Measurements from ENCODE around the gene RPUSD1. TPM values are rescaled to one million over a fixed set of nuclear protein-coding genes. Genes with fewer than 3 reads are reported as not detected.

RPUSD1 gene
- total RNA-seq, 2 donors from 2014 or later, result 12.3 to 13.9 TPM

DNA sequence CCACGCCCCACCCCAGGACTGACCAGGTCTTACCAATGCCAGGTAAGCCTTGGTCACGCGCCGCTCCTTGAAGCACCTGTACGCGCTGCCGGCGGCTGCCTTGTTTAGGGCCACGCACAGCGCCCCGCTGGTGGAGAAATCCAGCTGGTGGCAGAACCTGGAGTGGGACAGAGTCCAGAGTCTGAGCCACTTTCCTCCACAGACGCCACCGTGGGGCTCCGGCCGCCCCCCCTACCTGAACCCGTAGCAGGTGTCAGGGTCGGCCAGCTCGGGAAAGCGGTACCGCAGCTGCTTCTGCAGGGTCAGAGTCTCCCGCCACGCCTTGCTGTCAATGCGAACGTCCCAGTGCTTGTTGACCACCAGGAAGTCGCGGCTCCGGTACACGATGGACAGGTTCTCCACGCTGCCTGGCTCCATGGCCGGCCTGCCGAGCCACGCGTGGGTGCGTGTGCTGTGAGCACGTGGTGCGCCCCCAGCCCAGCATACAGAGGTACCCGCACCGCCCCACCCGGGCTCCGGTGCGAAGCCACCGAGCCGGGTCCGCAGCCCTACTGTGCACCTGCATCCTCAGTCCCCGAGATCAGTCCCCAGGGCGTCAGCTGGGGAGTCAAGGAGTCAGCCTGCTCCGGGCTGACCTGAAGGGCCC lies 737 bp downstream of the RPUSD1 start:
- Histone ChIP-seq H3K4me3 (peak overlapping the region; percentile 79), H3K9me3 (no peaks in the 10 kb centered on the region), H3K27ac (no peak overlapping the region), H3K27me3 (replicated peaks; ENCODE audit: insufficient read depth) (no peaks in the 10 kb centered on the region), H3K4me1 (ENCODE audit: control insufficient read depth in 1 of 2, low read depth in 2 of 2) (peaks cover 13 to 19% of the 10 kb centered on the region in 2 donors), H3K36me3 (no peaks in the 10 kb centered on the region)
- TF ChIP-seq, protein P1, sequence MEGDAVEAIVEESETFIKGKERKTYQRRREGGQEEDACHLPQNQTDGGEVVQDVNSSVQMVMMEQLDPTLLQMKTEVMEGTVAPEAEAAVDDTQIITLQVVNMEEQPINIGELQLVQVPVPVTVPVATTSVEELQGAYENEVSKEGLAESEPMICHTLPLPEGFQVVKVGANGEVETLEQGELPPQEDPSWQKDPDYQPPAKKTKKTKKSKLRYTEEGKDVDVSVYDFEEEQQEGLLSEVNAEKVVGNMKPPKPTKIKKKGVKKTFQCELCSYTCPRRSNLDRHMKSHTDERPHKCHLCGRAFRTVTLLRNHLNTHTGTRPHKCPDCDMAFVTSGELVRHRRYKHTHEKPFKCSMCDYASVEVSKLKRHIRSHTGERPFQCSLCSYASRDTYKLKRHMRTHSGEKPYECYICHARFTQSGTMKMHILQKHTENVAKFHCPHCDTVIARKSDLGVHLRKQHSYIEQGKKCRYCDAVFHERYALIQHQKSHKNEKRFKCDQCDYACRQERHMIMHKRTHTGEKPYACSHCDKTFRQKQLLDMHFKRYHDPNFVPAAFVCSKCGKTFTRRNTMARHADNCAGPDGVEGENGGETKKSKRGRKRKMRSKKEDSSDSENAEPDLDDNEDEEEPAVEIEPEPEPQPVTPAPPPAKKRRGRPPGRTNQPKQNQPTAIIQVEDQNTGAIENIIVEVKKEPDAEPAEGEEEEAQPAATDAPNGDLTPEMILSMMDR (IDR thresholded peaks at IDR 0.05), result no peak
- no peak for ATAC-seq (ENCODE audit: insufficient number of reproducible peaks, low FRiP score, low read depth)
- no peak for DNase-seq (ENCODE audit: low spot score)

DNA sequence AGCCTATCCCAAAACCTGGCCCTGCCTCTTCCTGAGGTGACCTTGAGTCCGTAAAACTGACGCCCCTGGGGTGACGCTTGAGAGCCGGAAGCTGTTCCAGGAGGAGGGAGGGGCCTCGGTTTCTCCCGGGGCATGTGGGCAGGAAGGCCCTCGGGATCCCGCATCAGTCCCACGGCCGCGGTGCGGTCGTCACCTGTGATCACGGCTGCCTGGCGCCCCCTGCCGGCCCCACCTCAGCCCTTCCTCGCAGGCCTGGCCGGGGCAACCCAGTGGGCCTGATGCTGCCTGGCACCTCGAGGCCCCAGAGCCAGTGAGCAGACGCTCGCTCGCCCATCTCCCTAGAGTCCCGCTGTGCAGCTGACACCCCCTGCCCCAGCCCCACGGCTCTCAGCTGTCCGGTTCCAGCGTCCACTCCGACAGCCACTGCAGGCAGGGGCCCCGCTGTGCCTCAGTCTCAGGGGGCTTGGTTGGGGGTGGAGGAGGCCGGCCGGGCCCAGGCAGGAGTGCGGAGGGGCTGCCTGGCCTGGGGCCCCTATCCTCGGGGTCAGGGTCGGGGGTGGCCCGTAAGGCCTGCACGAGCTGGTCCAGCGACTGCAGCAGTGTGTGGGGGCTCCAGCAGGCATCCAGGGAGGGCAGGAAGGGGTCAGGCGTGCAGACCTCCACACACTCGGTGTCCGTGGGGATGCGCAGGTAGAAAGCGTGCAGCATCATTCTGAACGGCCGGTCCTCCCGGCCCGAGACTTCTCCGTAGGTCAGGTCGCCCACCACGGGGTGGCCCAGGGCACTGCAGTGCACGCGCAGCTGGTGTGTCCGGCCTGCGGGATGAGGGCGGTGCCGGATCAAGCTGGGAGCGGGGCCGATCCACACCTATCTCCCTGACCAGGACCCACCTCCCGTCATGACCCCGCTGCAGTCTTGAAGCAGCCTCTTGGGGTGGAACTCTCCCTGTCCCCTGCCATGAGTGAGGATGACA lies 2.3 kb downstream of the RPUSD1 start:
- DNase-seq (ENCODE audit: low spot score) (no peak), ATAC-seq (ENCODE audit: insufficient number of reproducible peaks, low FRiP score, low read depth) (no peak)
- Histone ChIP-seq H3K4me3 (no peak overlapping the region), H3K36me3 (no peaks in the 10 kb centered on the region), H3K27me3 (replicated peaks; ENCODE audit: insufficient read depth) (no peaks in the 10 kb centered on the region), H3K9me3 (no peaks in the 10 kb centered on the region), H3K27ac (no peak overlapping the region), H3K4me1 (ENCODE audit: control insufficient read depth in 1 of 2, low read depth in 2 of 2) (peaks cover 13 to 19% of the 10 kb centered on the region in 2 donors)
- TF ChIP-seq, protein P1 (IDR thresholded peaks at IDR 0.05), result peak; percentile 48

DNA sequence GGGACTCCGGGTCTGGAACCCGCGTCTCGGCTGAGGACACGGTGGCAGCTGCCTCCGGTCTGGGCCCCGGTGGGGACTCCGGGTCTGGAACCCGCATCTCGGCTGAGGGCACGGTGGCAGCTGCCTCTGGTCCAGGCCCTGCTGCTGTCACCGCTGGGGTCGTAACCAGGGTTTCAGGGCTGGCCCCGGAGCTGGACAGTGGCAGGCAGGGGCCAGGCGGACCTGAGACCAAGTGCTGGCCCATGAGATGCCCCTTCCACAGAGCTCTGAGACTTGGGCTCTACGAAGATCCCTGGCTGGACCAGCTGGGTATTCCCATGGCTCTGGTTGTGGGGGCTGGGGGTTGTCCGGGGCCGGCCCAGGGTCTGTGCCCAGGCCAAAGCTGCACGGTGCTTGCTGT lies 3.8 kb downstream of the RPUSD1 start:
- Histone ChIP-seq H3K36me3 (no peaks in the 10 kb centered on the region), H3K4me1 (ENCODE audit: control insufficient read depth in 1 of 2, low read depth in 2 of 2) (peaks cover 13 to 19% of the 10 kb centered on the region in 2 donors), H3K9me3 (no peaks in the 10 kb centered on the region), H3K27me3 (replicated peaks; ENCODE audit: insufficient read depth) (no peaks in the 10 kb centered on the region), H3K27ac (no peak overlapping the region), H3K4me3 (no peak overlapping the region)
- ATAC-seq (ENCODE audit: insufficient number of reproducible peaks, low FRiP score, low read depth) (no peak), DNase-seq (ENCODE audit: low spot score) (no peak)
- TF ChIP-seq, protein P1 (IDR thresholded peaks at IDR 0.05), result no peak

DNA sequence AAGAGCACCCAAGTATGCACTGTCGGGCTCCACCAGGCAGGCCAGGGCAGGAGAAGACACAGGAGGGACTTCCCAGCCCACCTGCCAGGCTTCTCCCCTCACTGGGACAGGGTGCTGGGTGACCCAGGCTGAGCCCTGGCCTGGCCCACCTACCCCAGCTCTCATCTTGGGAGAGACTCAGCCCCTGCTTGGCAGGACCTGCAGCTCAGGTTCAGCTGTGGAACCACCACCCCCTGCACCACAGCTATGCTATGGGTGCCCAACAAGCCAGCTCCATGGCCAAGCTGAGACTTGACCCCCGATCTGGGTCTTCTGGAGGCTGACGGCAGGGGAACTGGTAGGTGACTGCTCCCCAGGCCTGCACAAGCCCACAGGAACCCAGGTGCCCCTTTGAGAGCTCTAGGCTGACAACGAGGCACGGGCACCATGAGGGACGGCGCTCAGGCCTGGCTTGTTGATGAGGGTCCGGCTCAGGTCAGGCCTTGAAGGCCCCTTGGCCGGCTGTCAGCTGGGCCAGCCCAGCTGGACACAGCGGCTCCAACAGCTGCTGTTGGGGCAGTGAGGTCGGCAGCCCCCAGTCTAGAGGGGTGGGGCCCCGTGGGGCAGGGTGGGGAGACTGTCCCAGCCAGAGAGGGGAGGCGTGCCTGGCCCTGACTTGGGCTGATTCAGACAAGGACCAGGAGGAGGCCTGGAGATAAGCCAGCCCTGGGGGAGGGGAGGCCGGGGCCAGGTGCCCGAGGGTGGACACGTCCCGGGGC lies 4.6 kb downstream of the RPUSD1 start:
- ATAC-seq (ENCODE audit: insufficient number of reproducible peaks, low FRiP score, low read depth) (no peak), DNase-seq (ENCODE audit: low spot score) (no peak)
- Histone ChIP-seq H3K27me3 (replicated peaks; ENCODE audit: insufficient read depth) (no peaks in the 10 kb centered on the region), H3K36me3 (no peaks in the 10 kb centered on the region), H3K4me3 (no peak overlapping the region), H3K4me1 (ENCODE audit: control insufficient read depth in 1 of 2, low read depth in 2 of 2) (peaks cover 9 to 10% of the 10 kb centered on the region in 2 donors), H3K9me3 (no peaks in the 10 kb centered on the region), H3K27ac (no peak overlapping the region)
- TF ChIP-seq, protein P1 (IDR thresholded peaks at IDR 0.05), result no peak

All from thoracic aorta (tissue), 2 donors.